ENCODE results near the gene CLNS1A.
"Not testable (repeated sequence)": the region's sequence is repeated elsewhere in the genome, so short reads cannot be mapped to it uniquely, and the experiment has no call there.

Gene CLNS1A, protein sequence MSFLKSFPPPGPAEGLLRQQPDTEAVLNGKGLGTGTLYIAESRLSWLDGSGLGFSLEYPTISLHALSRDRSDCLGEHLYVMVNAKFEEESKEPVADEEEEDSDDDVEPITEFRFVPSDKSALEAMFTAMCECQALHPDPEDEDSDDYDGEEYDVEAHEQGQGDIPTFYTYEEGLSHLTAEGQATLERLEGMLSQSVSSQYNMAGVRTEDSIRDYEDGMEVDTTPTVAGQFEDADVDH

DNA sequence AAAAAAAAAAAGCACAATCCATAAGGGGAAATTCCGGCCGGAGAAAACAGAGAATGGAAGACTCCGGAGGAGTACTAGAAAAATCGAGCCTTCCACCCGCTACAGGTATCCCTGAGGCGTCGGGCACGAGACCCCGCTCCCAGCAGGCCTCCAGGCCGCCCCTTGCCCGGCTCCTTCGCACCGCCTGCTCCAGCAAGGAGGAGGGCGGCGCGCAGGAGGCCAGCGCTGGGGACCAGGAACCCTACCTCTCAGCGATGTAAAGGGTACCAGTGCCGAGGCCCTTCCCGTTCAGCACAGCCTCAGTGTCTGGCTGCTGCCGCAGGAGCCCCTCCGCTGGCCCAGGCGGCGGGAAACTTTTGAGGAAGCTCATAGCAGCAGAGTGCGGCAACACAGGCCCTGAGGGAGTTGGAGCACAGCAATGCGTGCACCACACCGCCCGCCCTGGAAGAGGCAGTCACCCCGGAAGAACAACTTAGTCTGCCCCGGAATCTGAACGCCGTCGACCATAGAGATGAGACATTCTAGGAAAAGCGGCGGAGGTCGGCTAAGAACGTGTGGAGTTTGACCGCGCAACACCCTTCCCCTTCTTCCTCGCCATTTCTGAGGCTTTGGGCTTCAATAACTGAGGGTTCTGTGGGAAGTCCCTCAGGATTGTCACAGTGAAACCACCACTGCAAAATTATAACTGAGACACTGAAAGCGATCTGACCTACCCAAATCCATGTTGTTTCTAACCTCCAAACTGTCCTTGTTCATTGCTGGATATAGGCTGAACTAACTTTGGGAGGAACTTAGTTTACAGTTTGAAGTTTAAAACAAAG lies at the start of gene CLNS1A:
TSS of gene CLNS1A (minus strand) at position 450 of the 821 bp plus-strand sequence. CDS start at position 370, 80 bp downstream.
- peak; percentile 85 for DNase-seq

DNA sequence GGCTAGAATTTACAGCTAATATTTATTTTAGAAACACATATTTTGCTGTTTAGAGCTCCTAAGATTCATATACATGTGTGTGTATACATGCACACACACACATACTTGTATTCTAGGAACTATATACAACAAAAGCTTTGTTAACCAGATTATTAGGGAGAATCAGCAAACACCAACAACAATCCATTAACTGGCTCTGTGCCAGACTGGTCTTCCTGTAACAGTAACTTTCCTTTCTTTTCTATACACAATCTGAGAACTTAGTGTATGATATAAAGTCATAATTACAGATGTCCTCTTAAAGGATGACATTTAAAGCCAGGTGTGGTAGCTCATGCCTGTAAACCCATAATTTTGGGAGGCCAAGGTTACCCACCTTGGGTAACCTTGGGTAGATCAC lies 49.5 kb upstream of the CLNS1A start:
- DNase-seq: no peak

DNA sequence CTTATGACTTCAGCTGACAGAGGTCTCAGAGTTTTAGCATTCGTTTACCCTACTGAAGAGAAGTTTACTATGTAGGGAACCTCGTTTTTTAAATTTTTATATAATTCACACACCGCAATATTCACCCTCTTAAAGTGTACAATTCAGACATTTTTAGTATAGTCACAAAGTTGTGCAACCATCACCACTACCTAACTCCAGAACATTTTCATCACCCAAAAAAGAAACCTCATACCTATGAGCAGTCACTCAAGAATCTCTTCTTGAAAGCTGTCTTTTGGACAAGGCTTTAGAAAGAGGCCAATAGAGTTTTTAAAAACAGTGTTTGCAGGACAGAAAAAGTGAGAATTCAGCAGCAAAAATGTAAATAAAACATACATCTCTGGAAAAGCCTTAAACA lies 39.5 kb upstream of the CLNS1A start:
- DNase-seq: no peak

DNA sequence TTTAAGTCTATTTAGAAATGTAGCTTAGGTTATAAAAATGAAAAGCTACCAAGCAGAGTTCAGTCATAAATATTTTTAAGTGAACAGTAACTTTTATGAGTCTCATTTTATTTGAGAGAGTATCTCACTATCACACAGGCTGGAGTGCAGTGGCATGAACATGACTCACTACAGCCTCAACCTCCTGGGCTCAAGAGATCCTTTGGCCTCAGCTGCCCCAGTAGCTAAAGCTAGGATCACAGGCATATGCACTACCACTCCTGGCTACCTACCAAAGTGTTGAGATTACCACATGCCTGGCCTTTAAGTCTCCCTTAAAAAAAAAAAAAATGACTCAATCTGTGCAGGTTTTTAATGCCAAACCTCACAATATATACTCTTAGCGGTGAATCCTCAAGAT lies 34.7 kb upstream of the CLNS1A start:
- DNase-seq: no peak

DNA sequence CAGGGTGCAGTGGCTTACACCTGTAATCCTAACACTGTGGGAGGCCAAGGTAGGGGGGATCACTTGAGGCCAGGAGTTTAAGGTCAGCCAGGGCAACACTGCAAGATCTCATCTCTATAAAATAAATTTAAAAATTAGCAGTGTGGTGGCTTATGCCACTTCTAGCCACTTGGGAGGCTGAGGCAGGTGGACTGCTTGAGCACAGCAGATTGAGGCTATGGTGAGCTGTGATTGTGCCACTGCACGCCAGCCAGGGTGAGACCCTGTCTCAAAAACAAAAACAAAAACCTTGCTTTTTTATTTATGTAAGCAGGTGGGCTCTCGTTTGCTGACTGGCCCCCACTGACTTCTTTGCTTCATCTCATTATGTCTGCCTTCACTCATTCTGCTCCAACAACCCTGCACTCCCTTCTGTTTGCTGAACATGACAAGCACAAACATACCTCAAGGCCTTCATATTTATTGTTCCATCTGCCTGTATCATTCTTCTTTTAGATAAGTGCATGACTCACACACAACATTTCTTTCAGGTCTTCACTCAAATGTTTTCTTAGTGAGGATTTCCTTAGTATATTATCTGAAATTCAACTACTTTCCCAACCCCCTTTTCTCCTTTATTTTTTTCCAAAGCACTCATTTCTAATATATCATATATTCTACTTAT lies 32.4 kb upstream of the CLNS1A start:
- no peak for DNase-seq

DNA sequence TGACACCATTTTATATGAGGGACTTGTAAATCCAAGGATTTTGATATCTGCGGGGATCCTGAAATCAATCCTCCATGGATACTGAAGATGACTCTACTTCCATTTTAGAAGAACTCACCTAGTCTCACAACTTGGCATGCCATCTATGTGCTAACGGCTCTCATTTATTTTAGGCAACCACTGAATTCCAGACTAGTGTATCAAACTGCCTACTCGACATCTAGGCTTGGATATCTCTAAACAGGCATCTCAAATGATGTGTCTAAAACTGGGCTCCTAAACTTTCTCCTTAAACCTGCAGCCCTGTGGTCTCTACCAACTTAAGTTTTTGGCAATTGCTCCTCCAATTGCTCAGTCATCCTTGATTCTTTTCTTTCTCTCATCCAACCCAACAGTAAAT lies 31.2 kb upstream of the CLNS1A start:
- no peak for DNase-seq

DNA sequence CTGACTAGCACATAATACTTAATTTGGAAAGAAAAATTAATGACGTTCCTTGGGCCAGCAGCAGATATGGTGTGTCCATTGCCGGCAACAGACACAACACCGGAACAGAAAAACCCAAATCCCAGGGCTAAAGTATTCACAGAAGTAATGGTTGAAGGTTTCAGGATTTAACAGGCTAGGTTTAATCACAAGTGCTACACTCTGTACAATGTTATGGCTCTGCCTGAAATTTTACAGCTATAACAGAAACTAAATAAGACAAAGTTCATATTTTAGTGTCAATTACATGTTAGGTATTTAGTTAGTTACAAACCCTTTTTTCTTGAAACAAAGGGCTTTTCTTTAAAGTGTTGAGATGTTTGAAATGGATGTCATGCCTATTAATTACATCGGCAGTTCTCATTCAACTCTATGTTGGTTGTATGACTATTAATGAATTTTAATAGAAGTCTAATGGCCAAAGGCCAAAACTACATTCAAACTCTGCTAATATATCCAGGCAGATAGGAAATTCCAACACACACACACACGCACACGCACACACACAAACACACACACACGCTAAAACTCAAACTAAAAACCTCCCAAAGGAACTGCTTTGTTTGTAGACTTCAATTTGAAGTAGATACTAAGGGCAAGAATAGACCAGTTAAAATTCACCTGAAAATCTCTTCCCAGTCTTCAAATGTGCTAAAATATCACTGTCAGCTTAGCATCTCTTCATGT lies 27.8 kb upstream of the CLNS1A start:
- no peak for DNase-seq

DNA sequence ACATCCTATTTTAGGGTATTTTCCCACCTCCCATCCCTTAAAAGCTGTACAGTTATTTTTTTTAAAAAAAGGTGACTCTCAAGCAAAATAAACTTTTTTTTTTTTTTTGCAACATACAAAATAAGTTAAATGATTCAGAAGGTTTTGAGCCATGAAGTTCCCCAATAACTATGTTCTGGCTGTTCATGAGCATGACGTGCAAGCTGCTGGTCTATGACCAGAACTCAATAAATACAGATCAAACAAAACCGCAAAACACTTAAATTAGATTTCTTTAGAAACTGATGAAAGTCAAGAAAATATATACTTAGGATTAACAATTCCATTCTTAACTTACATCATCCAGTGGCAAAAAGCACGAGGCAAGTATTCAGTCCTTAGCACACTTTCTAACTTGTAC lies 24.1 kb upstream of the CLNS1A start:
- DNase-seq: no peak

DNA sequence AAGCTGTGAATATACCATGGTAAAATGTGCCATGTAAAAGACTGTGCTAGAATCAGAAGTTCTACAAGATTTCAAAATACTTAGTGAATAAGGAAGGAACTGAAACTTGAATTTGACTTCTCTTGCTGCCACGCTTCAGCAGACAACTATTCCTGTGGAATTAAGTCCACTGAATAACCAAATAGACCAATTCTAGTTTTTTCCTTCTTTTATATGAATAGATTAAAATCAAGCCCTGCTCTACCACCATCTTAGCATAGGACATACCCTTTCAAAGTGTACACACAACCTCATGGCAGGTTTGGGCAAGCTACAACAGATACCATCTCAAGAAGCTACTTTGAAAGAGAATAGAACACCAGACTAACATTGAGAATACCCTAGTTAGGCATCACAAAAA lies 23.4 kb upstream of the CLNS1A start:
- no peak for DNase-seq

DNA sequence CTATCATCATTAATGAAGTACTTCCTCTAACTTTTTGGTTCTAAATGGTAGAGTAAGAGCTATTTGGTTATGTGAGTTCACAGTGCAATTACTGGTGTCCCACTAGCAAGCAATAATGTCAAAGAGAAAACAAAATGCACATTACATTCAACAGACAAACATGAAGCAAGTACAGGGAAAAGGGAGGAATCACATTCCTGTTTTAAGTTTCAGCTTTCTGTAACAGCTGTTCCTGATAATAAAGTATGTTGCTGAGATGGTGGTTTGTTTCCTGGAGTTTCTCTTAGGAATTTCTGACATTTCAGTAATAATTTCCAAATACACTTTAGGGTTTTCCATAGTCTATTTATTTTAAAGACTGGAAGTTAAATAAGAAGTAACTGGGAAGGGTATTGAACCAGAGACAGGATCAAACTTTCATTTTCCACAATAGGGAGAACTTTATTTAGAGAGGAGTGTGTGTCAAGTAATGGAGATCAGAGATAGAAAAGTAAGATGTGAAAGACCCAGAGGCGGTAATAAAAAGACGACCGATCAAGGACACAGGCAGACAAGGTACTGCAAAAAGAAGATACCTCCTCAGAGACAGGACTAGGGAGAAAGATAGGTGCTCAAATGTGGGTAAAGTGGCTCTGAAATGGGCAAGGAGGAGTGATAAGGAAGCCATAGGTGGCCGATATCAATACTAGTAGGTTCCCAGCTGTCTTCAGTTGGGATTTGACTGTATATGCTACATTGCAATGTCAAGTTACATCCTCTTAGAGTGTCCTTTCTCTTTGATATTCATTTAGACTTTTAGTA lies 20.8 kb upstream of the CLNS1A start:
- DNase-seq: no peak

DNA sequence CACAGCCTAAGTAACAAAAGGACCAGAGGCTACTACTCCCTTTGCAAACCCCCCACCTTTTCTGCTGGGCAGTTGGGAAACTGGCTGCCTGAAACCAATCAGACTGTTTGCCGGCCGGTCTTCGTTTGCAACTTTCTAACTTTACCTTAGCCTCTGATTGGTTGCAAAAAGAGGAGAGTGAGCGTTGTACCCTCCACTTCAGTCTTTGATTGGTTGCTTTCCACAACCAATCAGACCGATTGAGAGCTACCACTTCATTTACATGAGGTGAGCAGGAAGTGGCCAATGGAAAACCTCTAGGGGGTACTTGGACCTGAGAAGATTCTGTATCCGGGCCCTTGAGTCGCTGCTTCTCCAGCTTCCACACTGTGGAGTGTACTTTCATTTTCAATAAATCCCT lies 18.8 kb upstream of the CLNS1A start:
- DNase-seq: no peak

DNA sequence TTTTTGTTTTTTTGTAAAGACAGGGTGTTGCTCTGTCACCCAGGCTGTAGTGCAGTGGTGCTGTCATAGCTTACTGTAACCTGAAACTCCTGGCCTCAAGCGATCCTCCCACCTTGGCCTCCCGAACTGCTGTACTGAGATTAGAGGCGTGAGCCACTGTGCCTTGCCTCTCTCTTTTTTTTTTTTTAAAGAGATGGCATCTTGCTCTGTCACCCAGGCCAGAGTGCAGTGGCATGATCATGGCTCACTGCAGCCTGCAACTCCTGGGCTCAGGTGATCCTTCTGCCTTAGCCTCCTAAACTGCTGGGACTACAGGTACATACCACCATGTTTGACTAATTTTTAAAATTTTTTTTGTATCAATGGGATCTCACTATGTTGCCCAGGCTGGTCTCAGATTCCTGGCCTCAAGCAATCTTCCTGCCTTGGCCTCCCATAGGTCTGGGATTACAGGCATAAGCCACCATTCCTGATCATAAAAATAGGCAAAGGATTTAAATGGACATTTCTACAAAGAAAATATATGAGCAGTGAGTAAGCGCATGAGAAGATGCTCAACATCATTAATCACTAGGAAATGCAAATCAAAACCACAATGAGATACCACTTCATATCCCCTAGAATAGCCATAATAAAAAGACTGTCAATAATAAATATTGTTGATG lies 17.3 kb upstream of the CLNS1A start:
- DNase-seq: no peak

DNA sequence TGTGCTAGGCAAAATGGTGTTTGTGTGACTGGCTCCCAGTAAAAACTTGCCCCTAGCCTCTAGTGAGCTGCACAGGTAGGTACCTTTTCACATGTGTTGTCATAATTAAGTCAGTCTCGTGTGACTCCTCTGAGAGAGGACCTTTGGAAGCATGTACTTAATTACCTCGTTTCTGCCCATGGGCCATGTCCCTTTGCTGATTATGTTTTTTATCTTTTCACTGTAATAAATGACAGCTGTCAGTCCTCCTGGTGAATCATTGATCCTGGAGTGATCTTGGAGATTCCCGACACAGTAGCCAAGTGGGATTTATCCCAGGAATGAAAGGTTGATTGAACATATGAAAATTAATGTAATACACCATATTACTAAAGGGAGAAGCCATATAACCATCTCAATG lies 12.5 kb upstream of the CLNS1A start:
- no peak for DNase-seq

DNA sequence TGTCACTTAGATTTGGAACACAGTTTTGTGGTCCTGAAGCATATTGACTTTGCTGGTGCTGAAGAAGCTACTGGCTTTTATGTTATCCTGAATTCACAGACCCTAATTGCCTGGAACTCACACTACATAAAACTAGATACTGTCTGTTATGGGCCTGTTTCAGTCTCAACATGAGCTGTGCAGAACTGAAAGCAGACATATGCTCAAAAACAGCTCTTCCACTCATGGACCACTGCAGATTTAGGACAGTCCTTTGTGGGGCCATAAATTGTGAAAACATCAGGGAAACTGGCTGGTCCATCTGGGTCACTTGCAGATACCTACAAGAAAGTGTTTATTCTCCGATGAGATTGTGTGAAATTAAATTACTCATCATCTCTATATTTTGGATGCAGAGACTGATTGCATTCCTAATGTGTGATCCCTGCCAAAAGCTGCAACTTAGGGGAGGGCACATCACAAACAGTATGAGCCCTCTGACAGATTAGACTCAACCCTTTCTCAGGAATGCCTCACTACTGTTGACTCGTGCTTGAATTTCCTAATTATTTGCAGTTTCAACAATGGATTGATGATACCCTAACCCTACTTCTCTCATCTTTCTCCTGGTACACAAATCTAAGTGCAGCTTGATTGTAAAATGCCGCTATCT lies 10.2 kb upstream of the CLNS1A start:
- no peak for DNase-seq

DNA sequence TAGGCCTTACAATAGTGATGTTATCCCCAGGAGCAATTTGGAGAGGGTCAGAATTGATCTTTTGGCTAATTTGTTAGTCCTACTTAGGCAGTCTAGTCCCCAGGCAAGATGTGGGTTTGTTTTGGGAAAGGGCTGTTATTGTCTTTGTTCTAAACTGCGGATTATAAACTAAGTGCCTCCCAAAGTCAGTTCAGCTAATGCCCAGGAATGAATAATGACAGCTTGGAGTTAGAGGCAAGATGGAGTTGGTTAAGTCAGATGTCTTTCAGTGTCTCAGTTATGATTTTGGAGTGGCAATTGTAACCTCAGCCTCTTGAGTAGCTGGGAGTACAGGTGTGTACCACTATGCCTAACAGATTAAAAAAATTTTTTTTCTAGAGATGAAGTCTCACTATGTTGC lies 7.3 kb upstream of the CLNS1A start:
- no peak for DNase-seq

DNA sequence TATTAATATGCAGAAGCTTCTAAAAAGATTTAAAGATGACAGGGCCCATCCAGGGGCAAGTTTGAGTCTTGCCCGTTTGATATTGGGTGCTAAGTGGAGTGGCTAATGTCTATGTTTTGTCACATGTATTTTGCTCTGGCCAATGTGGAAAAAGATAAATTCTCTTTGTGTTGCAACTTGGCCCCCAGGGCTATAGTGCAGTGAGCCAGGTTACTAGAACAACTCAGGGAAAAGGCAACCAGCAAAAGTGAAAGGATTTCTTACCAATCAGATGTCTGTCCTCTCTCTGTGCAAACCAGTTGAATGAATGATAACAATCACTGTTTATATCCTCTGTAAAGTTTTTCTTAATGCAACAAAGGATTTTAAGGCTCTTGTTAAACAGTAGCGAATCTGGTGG lies 4.6 kb upstream of the CLNS1A start:
- no peak for DNase-seq

DNA sequence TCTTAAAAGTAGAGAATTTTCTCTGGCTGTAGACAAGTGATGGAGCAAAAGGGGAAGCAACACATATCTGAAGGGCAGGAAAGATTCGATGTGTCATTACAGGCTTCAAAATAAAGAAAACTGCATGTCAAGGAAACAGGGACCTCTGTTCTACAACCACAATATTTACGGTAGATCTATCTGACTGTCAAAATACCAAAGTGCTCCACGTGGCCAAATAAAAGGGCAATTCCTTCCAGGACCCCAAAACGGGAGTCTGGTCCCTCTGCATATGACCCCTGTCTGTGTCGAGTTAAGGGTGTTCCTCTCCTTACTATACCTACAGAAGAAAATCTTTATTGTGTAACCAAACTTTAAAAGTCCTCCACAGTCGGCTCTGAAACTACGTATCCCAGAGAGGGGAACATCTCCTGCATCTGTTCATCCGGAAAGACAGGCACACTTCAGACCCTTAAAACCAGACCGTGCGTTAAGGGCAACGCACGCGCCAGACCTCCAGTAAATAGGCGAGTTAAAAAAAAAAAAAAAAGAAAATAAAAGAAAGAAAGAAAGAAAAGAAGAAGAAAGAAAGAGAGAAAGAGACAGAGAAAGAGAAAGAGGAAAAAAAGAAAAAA lies 756 bp downstream of the CLNS1A start:
- DNase-seq: no peak

DNA sequence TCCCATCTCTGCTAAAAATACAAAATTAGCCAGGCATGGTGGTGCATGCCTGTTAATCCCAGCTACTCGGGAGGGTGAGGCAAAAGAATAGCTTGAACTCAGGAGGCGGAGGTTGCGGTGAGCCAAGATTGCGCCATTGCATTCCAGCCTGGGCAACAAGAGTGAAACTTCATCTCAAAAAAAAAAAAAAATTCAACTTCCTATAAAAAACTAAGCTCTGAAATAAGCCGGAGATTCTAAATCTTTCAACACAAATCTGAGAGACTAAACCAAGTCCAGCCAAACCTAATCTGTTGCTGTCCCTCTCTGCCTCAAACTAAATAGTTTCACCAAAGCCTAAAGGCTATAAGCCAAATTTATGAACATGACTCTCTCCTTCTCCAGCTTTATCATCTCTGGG lies 3.7 kb downstream of the CLNS1A start:
- not testable (repeated sequence) for DNase-seq

DNA sequence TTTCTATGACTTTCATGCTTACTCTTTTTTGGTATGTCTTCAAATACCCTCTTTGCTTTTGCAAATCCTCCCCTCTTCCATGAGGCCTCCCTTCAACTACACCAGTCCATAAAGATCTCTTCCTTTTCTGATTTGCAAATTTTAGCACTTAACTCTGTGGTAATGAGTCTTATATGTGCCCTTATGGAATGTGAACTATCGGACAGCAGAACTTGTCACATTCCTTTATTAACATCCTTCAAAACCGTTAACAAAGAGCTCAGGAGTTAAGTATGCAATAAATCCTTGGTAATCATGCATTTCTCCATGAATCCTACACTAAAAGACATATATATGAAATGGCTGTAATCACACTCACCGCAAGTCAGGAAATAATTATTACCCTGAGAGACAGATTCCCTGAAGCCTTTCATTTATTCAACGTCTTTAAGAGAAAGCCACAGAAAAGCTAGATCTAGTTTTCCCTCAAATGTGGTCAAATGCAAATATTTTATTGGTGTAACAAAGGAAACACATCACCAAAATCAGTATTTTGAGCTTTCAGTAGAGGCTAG lies 7.4 kb downstream of the CLNS1A start:
- DNase-seq: no peak

DNA sequence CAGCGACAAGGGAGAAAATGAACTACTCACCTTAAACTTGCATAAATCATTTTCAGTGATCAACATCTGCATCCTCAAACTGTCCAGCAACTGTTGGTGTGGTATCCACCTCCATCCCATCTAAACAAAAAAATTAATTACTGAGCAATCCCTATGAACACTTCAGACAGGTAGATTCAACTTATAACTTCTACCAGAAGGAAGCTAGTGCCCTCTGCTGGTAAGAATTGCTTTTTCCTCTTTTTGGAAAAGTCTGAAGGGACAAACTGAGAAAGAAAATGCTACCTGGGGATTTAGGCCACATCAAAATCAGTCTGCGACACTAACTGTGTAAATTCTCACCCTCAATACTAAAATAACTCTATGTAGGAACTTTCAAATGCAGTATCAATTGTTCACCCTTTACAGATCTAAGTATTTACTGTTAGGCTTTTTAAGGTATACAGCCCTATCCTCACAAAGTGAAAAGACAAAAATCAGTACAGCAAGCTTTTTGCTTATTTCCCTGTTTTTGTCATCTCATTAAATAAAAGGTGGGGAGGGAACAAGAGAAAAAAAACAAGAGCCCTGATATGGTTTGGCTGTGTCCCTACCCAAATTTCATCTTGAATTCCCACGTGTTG lies 17.9 kb downstream of the CLNS1A start:
- DNase-seq: peak; percentile 38

All from NCI-H2029 treated with DMSO at 0.1 percent for 48 hours (cell line).